ENCODE data around the gene SIRT6. TPM values are rescaled to one million over a fixed set of nuclear protein-coding genes. Genes with fewer than 3 reads are reported as not detected.
"Not testable (repeated sequence)": the region's sequence is repeated elsewhere in the genome, so short reads cannot be mapped to it uniquely, and the experiment has no call there.

Gene SIRT6
- total RNA-seq, 4 donors from 2014 or later, result 16.0 to 24.1 (median 19.9) TPM

DNA sequence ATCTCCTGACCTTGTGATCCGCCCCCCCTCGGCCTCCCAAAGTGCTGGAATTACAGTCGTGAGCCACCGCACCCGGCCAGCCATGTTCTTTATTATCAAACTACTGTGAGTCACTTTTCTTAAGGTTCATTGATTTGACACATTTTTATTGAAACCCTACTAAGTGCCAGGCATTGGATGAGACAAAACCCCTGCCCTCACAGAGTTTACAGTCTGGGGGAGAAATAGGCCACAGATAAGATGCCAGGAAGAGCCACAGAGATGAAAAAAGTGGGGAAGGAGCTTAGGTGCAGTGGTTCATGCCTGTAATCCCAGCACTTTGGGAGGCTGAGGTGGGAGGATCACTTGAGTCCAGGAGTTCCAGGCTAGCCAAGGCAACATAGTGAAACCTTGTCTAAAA, 43.9 kb downstream of the SIRT6 start:
- no peak for DNase-seq (ENCODE audit: extremely low spot score)
- no peaks in the 10 kb centered on the region for H3K36me3 ChIP-seq
- no peak overlapping the region for H3K4me3 ChIP-seq
- intact Hi-C loops (cut with DNase I), result loop anchor here (10.0 kb wide), 1 partner anchor 154 kb away; the partner anchor contains the start of gene EEF2
- WGBS, result 70% methylated on average over 5 of the region's 5 CpGs
- no peak overlapping the region for H3K27ac ChIP-seq (replicated peaks in 1 of 4)
- TF ChIP-seq EP300 (IDR thresholded peaks at IDR 0.05) (no peak), CTCF (IDR thresholded peaks at IDR 0.05) (no peak)
- H3K4me1 ChIP-seq, result peaks cover 0 to 22% (median 18%) of the 10 kb centered on the region in 4 donors
- peaks cover 0 to 12% (median 0%) of the 10 kb centered on the region in 4 donors for H3K27me3 ChIP-seq
- H3K9me3 ChIP-seq, result no peaks in the 10 kb centered on the region

- Histone ChIP-seq H3K4me3 (no peak overlapping the region), H3K27me3 (no peaks in the 10 kb centered on the region), H3K36me3 (no peaks in the 10 kb centered on the region), H3K4me1 (peaks cover 0 to 22% (median 18%) of the 10 kb centered on the region in 4 donors), H3K9me3 (no peaks in the 10 kb centered on the region), H3K27ac (replicated peaks in 1 of 4) (no peak overlapping the region)
- DNase-seq (ENCODE audit: extremely low spot score), result no peak
- WGBS, result 95% methylated on average over 8 of the region's 8 CpGs
- TF ChIP-seq POLR2AphosphoS5 (IDR thresholded peaks at IDR 0.05) (no peak), EP300 (IDR thresholded peaks at IDR 0.05) (no peak), CTCF (IDR thresholded peaks at IDR 0.05) (no peak), POLR2A (IDR thresholded peaks at IDR 0.05; ENCODE audit: low read depth) (no peak)
- intact Hi-C loops (cut with DNase I), result loop anchor here (10.0 kb wide), 1 partner anchor 152 kb away; the partner anchor contains the start of gene EEF2
These were observed 45.7 kb downstream of the SIRT6 start for GRCh38 chr19:4136680-4137088.

GRCh38 chr19:4135386-4135785, 47.0 kb downstream of the SIRT6 start:
- not testable (repeated sequence) for H3K9me3 ChIP-seq; H3K27me3 ChIP-seq; H3K4me3 ChIP-seq; H3K27ac ChIP-seq (replicated peaks in 1 of 4); H3K36me3 ChIP-seq; DNase-seq (ENCODE audit: extremely low spot score)
- intact Hi-C loops (cut with DNase I), result loop anchor here (10.0 kb wide), 1 partner anchor 151 kb away; the partner anchor contains the start of gene EEF2
- H3K4me1 ChIP-seq, result peaks cover 0 to 21% (median 16%) of the 10 kb centered on the region in 4 donors
- 89% methylated on average over 9 of the region's 9 CpGs for WGBS

- intact Hi-C loops (cut with DNase I), result loop anchor here (10.0 kb wide), 1 partner anchor 150 kb away; the partner anchor contains the start of gene EEF2
- H3K4me3 ChIP-seq, result no peak overlapping the region
- H3K27me3 ChIP-seq, result peaks cover 0 to 17% (median 0%) of the 10 kb centered on the region in 4 donors
- H3K9me3 ChIP-seq, result no peaks in the 10 kb centered on the region
- H3K36me3 ChIP-seq, result no peaks in the 10 kb centered on the region
- WGBS, result 20% methylated on average over 6 of the region's 6 CpGs
- TF ChIP-seq POLR2A (IDR thresholded peaks at IDR 0.05; ENCODE audit: low read depth) (no peak), POLR2AphosphoS5 (IDR thresholded peaks at IDR 0.05) (peak in 1 of 2 donors; percentile 50)
- DNase-seq (ENCODE audit: extremely low spot score), result no peak
- H3K4me1 ChIP-seq, result peaks cover 0 to 14% (median 9%) of the 10 kb centered on the region in 4 donors
- H3K27ac ChIP-seq (replicated peaks in 1 of 4), result peak overlapping the region in 1 of 4 donors; percentile 10
These were observed 48.0 kb downstream of the SIRT6 start for GRCh38 chr19:4134351-4134750.

DNA sequence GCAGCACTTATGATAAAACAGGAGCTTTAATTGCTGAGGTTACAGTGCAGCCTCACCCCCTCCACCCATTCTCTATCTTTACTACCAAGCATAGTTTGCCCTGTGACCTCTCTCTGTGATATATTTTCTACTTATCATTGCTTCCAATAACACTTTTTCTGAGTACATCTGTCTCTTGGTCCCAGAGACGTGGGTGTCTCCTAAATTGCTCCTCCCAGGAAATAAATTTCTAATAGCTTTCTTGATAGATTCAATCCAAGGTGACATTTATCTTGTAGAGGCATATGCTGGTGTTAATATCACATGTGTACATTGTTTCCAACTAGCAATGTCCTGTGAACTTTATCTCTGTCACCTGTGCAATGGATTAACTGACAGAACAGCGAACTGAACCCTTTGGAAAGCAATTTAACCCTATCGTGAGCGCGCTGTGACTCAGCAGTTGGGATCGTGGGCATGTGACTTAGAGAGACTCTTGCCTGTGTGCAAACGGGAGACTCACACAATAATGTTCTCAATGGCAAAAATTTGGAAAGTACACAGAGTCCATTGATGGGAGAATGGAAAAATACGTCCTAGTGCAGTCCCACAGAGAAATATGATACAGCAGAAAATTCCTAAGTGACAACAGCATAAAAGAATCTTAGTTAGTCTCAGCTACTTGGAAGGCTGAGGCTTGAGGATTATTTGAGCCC, 51.5 kb downstream of the SIRT6 start:
- intact Hi-C loops (cut with DNase I), result loop anchor here (10.0 kb wide), 1 partner anchor 146 kb away; the partner anchor contains the start of gene EEF2
- H3K4me3 ChIP-seq, result no peak overlapping the region
- H3K36me3 ChIP-seq, result no peaks in the 10 kb centered on the region
- WGBS, result 47% methylated on average over 8 of the region's 8 CpGs
- H3K27me3 ChIP-seq, result peaks cover 0 to 20% (median 0%) of the 10 kb centered on the region in 4 donors
- TF ChIP-seq CTCF (IDR thresholded peaks at IDR 0.05), result no peak
- TF ChIP-seq EP300 (IDR thresholded peaks at IDR 0.05), result no peak
- TF ChIP-seq POLR2A (IDR thresholded peaks at IDR 0.05; ENCODE audit: low read depth), result no peak
- TF ChIP-seq POLR2AphosphoS5 (IDR thresholded peaks at IDR 0.05), result peak in 1 of 2 donors; percentile 37
- H3K4me1 ChIP-seq, result peaks cover 0 to 14% (median 9%) of the 10 kb centered on the region in 4 donors
- no peaks in the 10 kb centered on the region for H3K9me3 ChIP-seq
- no peak for DNase-seq (ENCODE audit: extremely low spot score)
- peak overlapping the region in 3 of 4 donors; percentile 41 to 51 (median 43) for H3K27ac ChIP-seq (replicated peaks in 1 of 4)

DNA sequence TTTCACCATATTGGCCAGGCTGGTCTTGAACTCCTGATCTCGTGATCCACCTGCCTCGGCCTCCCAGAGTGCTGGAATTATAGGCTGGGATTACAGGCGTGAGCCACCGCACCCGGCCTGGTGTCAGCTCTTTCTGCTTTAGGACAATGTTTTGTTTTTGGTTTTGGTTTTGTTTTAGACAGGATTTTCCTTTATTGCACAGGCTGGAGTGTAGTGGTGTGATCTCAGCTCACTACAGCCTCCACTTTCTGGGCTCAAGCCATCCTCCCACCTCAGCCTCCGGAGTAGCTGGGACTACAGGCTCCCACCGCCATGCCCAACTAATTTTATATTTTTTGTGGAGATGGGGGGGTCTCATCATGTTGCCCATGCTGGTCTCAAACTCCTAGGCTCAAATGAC, 53.3 kb downstream of the SIRT6 start:
- H3K9me3 ChIP-seq; DNase-seq (ENCODE audit: extremely low spot score); intact Hi-C loops (cut with DNase I); H3K36me3 ChIP-seq; H3K4me3 ChIP-seq; H3K27ac ChIP-seq (replicated peaks in 1 of 4): not testable (repeated sequence)
- H3K4me1 ChIP-seq, result peaks cover 4 to 15% (median 8%) of the 10 kb centered on the region in 4 donors
- 92% methylated on average over 7 of the region's 7 CpGs for WGBS
- peaks cover 0 to 20% (median 0%) of the 10 kb centered on the region in 4 donors for H3K27me3 ChIP-seq

- H3K27ac ChIP-seq (replicated peaks in 1 of 4); H3K4me3 ChIP-seq; H3K36me3 ChIP-seq; DNase-seq (ENCODE audit: extremely low spot score); intact Hi-C loops (cut with DNase I); H3K9me3 ChIP-seq: not testable (repeated sequence)
- H3K27me3 ChIP-seq, result peaks cover 0 to 20% (median 0%) of the 10 kb centered on the region in 4 donors
- WGBS, result 83% methylated on average over 4 of the region's 4 CpGs
- H3K4me1 ChIP-seq, result peaks cover 14 to 22% (median 19%) of the 10 kb centered on the region in 4 donors
These were observed 55.0 kb downstream of the SIRT6 start for GRCh38 chr19:4127322-4127721.

Measured in esophagus muscularis mucosa (tissue), 4 donors.